ENCODE results near the gene SNAPC1. TPM values are rescaled to one million over a fixed set of nuclear protein-coding genes. Genes with fewer than 3 reads are reported as not detected.

SNAPC1 gene
- total and polyA plus RNA-seq, 10 of the 15 experiments (the other 5 are each of a cell fraction or from before 2014, with no cell fraction given): 4.5 to 12.0 (median 7.4) TPM

DNA sequence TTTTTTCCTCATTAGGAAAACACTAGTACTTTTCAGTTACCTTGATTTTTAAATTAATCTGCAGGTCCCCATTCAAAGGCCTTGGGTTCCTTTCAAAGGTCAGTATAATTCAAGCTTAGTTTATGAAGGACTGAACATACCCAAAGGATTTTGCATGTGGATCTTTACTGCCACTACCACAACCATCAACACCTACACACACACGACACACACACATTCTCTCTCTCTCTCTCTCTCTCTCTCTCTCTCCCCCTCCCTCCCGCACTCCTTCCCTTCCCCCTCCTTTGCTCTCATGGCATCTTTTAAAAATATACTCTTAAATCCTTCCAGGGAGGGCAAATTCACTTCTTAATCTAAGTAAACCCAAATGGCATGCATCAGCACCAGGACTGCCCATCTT is 38.1 kb upstream of the SNAPC1 start (continued):
- TF ChIP-seq BCLAF1 (IDR thresholded peaks at IDR 0.05) (no peak), RELA (IDR thresholded peaks at IDR 0.05; ENCODE audit: borderline replicate concordance, partially characterized antibody) (no peak)
- TF ChIP-seq, protein P1, sequence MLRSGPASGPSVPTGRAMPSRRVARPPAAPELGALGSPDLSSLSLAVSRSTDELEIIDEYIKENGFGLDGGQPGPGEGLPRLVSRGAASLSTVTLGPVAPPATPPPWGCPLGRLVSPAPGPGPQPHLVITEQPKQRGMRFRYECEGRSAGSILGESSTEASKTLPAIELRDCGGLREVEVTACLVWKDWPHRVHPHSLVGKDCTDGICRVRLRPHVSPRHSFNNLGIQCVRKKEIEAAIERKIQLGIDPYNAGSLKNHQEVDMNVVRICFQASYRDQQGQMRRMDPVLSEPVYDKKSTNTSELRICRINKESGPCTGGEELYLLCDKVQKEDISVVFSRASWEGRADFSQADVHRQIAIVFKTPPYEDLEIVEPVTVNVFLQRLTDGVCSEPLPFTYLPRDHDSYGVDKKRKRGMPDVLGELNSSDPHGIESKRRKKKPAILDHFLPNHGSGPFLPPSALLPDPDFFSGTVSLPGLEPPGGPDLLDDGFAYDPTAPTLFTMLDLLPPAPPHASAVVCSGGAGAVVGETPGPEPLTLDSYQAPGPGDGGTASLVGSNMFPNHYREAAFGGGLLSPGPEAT (IDR thresholded peaks at IDR 0.05; ENCODE audit: low read depth): no peak

DNA sequence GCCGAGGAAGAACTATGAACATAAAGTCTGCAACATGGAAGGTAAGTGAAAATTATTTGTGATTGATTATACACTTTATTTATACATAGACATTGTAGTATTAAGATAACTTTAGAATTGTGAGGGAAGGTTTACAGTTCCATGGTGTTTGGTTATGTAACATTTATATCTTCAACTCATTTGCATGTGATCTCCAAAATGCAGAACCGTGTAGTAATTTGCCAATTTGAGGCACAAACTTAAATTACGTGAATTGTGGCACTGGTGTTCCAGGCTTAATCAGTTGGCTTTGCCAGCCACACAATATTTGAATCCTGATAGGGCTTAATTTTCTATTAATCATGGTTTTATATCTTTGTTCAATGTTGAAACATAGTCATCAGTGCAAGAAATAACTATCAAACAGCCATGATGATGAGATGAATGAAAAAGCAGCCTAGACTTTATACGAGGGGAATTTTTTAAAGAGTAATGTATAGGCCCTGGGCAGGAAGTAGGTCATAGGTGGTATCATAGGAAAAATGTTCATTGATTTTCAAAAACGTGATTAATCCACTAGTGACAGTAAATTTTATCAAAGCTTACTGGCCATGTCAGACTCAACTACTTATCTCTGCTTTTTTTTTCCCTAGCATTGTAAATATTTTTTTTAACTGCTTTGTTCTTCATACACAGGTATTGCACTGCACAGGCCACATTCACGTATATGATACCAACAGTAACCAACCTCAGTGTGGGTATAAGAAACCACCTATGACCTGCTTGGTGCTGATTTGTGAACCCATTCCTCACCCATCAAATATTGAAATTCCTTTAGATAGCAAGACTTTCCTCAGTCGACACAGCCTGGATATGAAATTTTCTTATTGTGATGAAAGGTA is 35.2 kb upstream of the SNAPC1 start:
- Histone ChIP-seq H3K79me2 (ENCODE audit: control insufficient read depth, insufficient read depth, low read length) (peaks cover 46% of the 10 kb centered on the region), H3K27ac (ENCODE audit: control insufficient read depth, insufficient read depth) (no peak overlapping the region), H3K9me3 (replicated peaks; ENCODE audit: control insufficient read depth, insufficient read depth, low read length) (no peaks in the 10 kb centered on the region), H3K27me3 (replicated peaks in 1 of 2; ENCODE audit: control insufficient read depth in 2 of 2, insufficient read depth in 2 of 2, low read length in 1 of 2) (no peaks in the 10 kb centered on the region), H3K4me1 (ENCODE audit: control insufficient read depth, insufficient read depth, low read length) (no peaks in the 10 kb centered on the region), H3K4me2 (ENCODE audit: control insufficient read depth, insufficient read depth) (no peak overlapping the region), H3K4me3 (no peak overlapping the region), H2AFZ (ENCODE audit: control insufficient read depth, low read depth, low read length) (no peak overlapping the region), H3K9ac (ENCODE audit: control insufficient read depth, insufficient read depth, low read length) (no peak overlapping the region), H3K36me3 (ENCODE audit: control insufficient read depth in 2 of 2, insufficient read depth in 2 of 2, low read length in 1 of 2) (peaks cover 6 to 45% of the 10 kb centered on the region in 2 experiments), H4K20me1 (ENCODE audit: control insufficient read depth, insufficient read depth) (peaks cover 3% of the 10 kb centered on the region)
- TF ChIP-seq E4F1 (IDR thresholded peaks at IDR 0.05; ENCODE audit: borderline replicate concordance, partially characterized antibody): no peak
- TF ChIP-seq POLR2AphosphoS2 (IDR thresholded peaks at IDR 0.05; ENCODE audit: low read depth, low read length): 0 out of 2 replicates have a peak, but pooled peaks have one; percentile 13
- ChIA-PET POLR2A (interaction anchor here (0.5 to 2.3 kb wide), 3 partner anchors 11 to 108 kb away, joined by 3 to 8 read pairs (median 5); no protein-coding TSS in a partner anchor), CTCF (interaction anchor here (0.6 to 2.7 kb wide), 7 partner anchors 8 to 251 kb away, joined by 3 to 11 read pairs (median 4); partner anchors contain the start of gene SNAPC1), SMC1A (ENCODE audit: uncharacterized antibody, unreplicated experiment) (interaction anchor here (1.1 to 2.4 kb wide), 8 partner anchors 9 to 223 kb away, joined by 3 to 16 read pairs (median 4); no protein-coding TSS in a partner anchor), RAD21 (ENCODE audit: unreplicated experiment) (no interaction called here)
- WGBS (ENCODE audit: insufficient coverage, insufficient replicate concordance, low lambda C conversion rate, missing lambda C conversion rate): 64% methylated on average over 7 of the region's 7 CpGs
- ATAC-seq (no peak), DNase-seq (ENCODE audit: low read depth, low spot score) (no peak), FAIRE-seq (no peak)
- intact Hi-C loops (cut with micrococcal nuclease; ENCODE audit: unreplicated experiment) (no loop called here), in situ Hi-C loops (cut with MboI) (loop anchor here (5.0 kb wide), 1 partner anchor 265 kb away; no protein-coding TSS in a partner anchor)
- BruUV-seq (replicated peaks): no TSS peak

Data from GM12878 (cell line).